DND-41 (cell line): ENCODE data around the gene SLC2A14.

ENCODE experiments used
- CTCF ChIP-seq: IDR thresholded peaks from 2 replicates; pipeline ENCODE4 v1.5.1; 2012; ENCODE audit warnings: borderline replicate concordance, low read length, moderate library complexity, mild to moderate bottlenecking; ENCODE audit not compliant: poor library complexity, severe bottlenecking; ENCODE audit errors: extremely low read depth
- EZH2 ChIP-seq: IDR thresholded peaks from 3 replicates; pipeline ENCODE4 v1.6.1; 2012; ENCODE audit warnings: borderline replicate concordance, low read depth, mild to moderate bottlenecking, moderate library complexity, low read length, inconsistent platforms; ENCODE audit not compliant: severe bottlenecking

DNA sequence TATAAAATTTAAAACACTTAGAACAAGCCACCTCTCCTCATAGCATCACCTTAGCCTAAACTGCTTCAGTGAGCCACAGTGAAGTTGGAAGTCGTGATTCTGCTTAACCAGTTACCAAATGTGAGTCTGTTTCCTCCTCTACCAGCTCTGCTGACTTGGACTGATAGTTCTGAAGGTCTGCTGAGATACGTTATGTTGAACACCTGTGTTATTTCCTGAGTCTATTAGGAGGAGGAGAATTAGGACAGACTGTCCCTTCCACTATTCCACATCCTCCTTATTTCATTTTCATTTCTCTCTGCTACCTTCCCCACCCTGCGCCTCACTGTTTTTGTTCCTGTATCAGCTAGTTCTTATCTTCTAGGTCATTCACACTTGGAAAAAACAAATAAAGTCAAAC, 2.4 kb downstream of the SLC2A14 start:
- TF ChIP-seq CTCF, result no peak
- no peak for TF ChIP-seq EZH2
